Fibroblast of villous mesenchyme (primary cell): ENCODE results near the gene LDHB. TPM values are rescaled to one million over a fixed set of nuclear protein-coding genes. Genes with fewer than 3 reads are reported as not detected.
"Not testable (repeated sequence)": the region's sequence is repeated elsewhere in the genome, so short reads cannot be mapped to it uniquely, and the experiment has no call there.

ENCODE experiments used
- DNase-seq: peaks from one replicate; pipeline ENCODE4 v3.0.0-alpha.2; 2010; ENCODE audit warnings: low read depth
- H3K4me3 ChIP-seq: 2 replicates; pipeline ENCODE4 v1.5.1; 2011; ENCODE audit warnings: low read depth, mild to moderate bottlenecking, low read length
- CTCF ChIP-seq: IDR thresholded peaks from 2 replicates; pipeline ENCODE4 v1.5.1; 2012; ENCODE audit warnings: low read depth, mild to moderate bottlenecking, low read length; ENCODE audit not compliant: insufficient read depth
- total RNA-seq: library from RNA; depleted of rRNA; stranded (reverse); fragments of >200 nt; gene quantifications from 2 replicates; pipeline ENCODE4 v1.2.3, GENCODE V29; 2012

Gene LDHB
- total RNA-seq, 1 donor: 613 TPM

- H3K4me3 ChIP-seq: no peak overlapping the region
- DNase-seq: no peak
- TF ChIP-seq CTCF: no peak
Observed at GRCh38 chr12:21650997-21651396, 6.6 kb downstream of the LDHB start.

DNA sequence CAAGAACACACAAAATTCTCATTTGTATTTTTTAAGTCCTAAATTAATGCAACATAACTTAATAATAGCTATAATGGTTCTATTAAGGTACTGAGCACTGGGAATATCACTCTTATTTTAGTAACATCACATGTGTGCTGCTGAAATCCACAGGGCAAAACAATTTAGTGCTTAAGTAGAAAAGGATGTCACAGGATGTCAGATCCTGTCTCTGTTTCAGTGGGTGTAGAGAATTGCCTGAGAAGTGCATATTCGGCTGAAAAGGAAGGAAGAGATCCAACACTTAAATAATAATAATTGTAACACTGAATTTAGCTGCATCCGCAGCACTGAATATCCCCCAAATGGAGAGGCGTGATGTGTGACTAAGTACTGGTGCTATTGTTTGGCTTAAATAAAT, 8.6 kb downstream of the LDHB start:
- H3K4me3 ChIP-seq: no peak overlapping the region

DNA sequence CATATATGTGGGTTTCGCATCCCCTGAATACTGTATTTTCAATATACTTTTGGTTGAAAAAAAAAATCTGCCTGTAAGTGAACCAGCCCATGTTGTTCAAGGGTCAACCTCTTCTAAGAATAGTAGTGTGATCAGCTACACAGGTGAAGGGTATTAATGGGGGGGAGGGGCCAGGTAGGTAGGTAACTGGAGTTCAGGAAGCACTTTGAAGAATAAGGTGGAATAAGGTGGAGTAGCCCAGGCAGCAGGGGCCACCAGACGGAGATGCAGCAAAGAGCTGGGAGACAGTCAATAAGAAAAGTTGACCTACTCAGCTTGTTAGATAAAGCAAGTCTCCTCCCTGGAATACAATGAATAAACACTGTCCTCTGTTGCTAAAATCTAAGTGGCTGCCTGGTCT, 9.3 kb downstream of the LDHB start:
- no peak for DNase-seq
- no peak for TF ChIP-seq CTCF
- H3K4me3 ChIP-seq: no peak overlapping the region

More for the DNA sequence above, 8.6 kb downstream of the LDHB start:
- no peak for TF ChIP-seq CTCF
- DNase-seq: no peak

- H3K4me3 ChIP-seq: no peak overlapping the region
- DNase-seq: no peak
- no peak for TF ChIP-seq CTCF
Observed at GRCh38 chr12:21647179-21647578, 10.5 kb downstream of the LDHB start.

- DNase-seq: peak; percentile 64
- not testable (repeated sequence) for H3K4me3 ChIP-seq
Observed at GRCh38 chr12:21645041-21645500, 12.6 kb downstream of the LDHB start.

DNA sequence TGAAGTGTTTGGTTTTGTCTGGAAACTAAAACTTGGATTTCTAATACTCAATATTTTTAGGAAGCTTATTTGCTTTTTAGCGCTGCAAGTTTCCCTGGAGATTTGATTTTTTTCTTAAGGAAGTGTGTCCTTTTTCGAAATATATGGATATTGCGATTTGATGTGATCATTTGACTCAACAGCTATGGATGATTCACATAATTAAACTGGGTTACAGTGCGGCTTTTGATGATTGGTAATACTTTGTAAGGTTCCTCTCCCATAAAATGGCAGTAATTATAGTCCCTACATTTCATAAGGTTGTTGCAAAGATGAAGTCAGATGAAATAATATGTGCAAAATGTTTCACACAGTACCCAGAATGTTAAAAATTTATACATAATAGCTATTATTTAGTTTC, 13.1 kb downstream of the LDHB start:
- DNase-seq: no peak
- TF ChIP-seq CTCF: no peak
- no peak overlapping the region for H3K4me3 ChIP-seq

DNA sequence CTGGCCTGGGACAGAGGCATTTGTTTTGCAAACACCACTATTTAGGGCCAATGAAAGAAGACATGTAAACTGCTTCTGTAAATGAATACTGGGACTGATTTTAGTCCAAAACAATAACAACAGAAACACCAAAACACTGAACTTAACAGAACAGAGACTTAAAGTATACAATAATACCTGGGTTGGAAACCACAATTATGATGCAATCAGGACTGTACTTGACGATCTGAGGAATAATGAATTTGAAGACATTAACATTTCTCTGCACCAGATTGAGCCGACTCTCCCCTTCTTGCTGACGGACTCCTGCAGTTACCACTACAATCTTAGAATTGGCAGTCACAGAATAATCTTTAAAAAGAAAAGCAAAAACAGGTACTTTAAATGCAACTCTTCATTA, 13.9 kb downstream of the LDHB start:
- H3K4me3 ChIP-seq: no peak overlapping the region
- TF ChIP-seq CTCF: no peak
- peak; percentile 64 for DNase-seq
